HG03045 (cell line): Measurements from ENCODE around the gene RIPPLY2.
"Not testable (repeated sequence)": the region's sequence is repeated elsewhere in the genome, so short reads cannot be mapped to it uniquely, and the experiment has no call there.

Experiments used
- ATAC-seq: cut with Tn5 transposase; IDR thresholded peaks from one replicate; pipeline ENCODE4 v1.9.1; 2021; ENCODE audit warnings: mild to moderate bottlenecking, moderate library complexity; ENCODE audit not compliant: unreplicated experiment

RIPPLY2 gene

GRCh38 chr6:83853178-83854000, at the start of gene RIPPLY2:
Gene RIPPLY2 (plus strand): TSS chr6:83853360. CDS start chr6:83853417, 57 bp downstream.
- no peak for ATAC-seq

DNA sequence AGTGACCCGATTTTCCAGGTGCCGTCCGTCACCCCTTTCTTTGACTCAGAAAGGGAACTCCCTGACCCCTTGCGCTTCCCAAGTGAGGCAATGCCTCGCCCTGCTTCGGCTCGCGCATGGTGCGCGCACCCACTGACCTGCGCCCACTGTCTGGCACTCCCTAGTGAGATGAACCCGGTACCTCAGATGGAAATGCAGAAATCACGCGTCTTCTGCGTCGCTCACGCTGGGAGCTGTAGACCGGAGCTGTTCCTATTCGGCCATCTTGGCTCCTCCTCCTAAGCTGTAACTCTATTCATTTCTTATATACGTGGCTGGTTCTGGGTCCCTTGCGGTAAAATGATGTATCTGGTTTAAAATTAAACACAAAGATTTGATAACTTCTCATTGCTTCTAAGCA, 49.7 kb upstream of the RIPPLY2 start:
- not testable (repeated sequence) for ATAC-seq

DNA sequence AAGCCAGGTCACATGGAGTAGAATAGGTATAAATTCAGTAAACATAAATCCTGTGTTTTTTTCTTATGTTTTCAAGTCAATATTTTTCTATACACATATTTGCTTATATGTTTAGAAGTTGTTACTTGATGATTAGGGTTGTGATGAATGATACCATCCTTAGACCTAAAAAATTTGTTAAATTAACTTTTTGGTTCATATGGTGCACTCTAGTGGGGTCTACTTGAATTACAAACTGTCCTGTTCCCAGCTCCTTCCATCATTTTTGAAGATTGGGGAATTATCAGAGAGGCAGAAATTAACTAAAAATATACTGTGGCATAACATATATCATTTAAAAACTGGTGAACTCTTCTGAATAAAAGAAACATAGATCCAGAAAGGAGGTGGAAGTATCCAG, 48.3 kb upstream of the RIPPLY2 start:
- ATAC-seq, result no peak

GRCh38 chr6:83808005-83808404, 45.2 kb upstream of the RIPPLY2 start:
- ATAC-seq, result no peak

DNA sequence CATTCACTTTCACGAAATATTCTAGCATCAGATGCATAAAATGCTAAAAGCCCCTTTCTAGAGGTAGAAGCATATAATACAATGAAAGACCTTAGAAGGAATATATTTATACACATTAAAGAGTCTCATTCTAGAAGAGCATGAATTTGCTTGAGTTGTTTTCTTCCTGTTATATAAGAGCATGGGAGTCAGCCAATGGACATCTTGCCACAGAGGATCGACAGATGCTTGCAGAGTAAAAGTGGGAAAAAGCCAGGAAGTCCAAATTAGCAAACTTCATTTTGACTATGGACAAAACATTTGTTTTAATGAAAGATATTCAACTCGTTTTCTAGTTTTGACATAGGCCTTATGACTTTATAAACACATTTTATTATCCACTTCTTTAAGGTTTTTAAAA, 44.2 kb upstream of the RIPPLY2 start:
- no peak for ATAC-seq

GRCh38 chr6:83812595-83812994, 40.6 kb upstream of the RIPPLY2 start:
- ATAC-seq, result no peak

DNA sequence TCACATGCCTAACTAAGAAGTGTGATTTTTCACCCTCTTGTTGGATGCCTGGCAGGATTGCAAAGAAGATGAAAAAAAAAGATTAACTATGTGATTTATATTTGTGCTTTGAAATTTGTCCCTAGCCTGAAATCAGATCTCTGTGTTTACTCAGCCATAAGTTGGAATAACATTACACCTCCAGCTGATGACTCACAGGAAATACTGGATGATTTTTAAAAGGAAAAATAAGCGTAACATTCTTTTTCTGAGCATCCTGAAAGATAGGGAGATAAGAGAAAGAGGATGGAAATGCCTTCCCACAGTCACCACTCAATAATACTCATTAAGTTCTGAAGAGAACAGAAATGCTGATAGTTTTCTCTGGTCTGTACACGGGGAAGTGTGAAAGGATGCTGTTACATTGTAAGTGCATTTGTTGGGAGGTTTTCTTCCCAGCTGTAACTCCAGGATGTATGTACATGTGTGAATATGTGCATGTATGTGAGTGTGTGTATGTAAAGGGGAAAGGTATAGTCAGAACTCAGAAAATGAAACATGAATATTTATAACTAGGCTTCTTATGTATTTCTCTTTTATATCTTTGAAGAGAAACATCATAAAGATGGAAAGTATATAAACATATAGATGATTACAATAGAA, 37.4 kb upstream of the RIPPLY2 start:
- no peak for ATAC-seq

- ATAC-seq, result no peak
These were observed 30.5 kb upstream of the RIPPLY2 start for GRCh38 chr6:83822629-83823169.

DNA sequence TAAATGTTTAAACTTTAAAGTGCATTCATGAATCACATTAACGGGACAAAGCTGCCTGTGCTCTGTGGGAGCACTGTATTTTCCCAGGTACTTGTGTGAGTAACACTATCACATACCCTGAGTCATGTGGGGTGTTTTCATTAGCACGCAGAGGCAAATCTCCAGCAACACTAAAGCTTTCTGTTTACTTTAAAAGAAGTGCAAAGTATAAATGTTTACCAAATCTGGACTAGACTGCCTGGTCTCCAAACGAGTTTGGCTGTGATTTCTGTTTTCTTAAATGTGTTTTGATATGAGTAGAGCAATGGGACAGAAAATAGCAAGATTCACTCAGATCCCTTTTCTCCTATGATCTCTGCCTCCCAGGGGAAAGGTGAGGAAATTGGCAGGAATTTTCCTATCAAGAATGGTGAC, 28.8 kb upstream of the RIPPLY2 start:
- ATAC-seq, result no peak

GRCh38 chr6:83824831-83825230, 28.3 kb upstream of the RIPPLY2 start:
- ATAC-seq, result no peak

DNA sequence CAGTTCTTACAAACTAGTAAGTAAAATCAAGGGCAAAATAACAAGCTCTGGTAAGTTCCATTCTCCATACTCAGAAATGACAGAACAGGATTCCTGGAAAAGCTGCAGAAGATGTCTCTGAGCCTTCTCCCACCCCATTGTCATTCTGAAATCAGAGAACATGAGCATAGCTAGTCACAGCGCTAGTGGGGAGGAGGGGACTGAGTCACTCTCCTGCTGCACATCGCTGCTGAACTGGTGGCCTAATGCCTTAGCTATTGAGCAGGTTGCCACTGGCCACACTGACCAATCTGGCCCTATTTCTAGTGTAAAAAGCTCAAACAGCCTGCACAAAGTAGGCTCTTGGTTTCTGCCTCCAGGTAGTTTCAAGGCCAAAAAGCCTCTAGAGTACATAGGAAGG, 26.1 kb upstream of the RIPPLY2 start:
- no peak for ATAC-seq

DNA sequence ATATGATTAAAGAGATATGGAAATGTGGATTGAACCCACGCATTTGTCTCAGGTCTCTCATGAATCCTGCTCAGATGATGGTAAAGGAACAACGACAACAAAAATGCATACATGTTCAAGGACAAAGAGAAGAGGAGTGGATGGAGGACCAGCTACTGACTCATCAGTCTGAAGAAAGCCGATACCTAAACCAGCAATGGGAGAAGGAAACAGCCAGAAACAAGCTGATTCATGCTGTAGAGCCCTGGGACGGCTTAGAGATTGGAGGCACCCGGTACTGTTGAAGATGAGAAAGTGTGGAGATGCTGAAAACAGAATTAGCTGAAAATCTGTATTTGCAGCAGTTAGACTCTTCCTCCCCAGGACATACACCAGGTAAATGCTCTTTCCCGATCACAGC, 14.4 kb upstream of the RIPPLY2 start:
- no peak for ATAC-seq

GRCh38 chr6:83844170-83844569, 9.0 kb upstream of the RIPPLY2 start:
- no peak for ATAC-seq

GRCh38 chr6:83846291-83846690, 6.9 kb upstream of the RIPPLY2 start:
- no peak for ATAC-seq

DNA sequence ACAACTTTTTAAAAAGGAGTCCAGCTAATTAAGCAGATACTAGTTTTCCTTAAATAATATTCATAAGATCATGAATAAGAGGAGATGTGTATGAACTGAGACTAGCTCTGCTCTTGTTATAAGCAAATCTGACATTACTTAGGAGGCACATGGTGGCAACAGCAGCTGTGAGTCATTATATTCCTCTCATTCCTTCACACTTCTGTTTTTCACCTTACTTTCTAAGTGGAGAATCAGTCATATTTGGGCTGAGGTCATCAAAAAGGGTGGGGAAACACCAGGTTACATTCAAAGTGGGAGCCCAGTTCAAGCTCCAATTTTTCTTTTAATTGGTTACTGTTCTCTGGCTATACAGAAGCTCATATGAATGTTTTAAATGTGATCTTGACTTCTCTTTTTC, 6.0 kb upstream of the RIPPLY2 start:
- ATAC-seq, result peak; percentile 97

- ATAC-seq, result no peak
These were observed 4.0 kb upstream of the RIPPLY2 start for GRCh38 chr6:83849127-83849526.

- no peak for ATAC-seq
These were observed 3.5 kb upstream of the RIPPLY2 start for GRCh38 chr6:83849610-83850009.

DNA sequence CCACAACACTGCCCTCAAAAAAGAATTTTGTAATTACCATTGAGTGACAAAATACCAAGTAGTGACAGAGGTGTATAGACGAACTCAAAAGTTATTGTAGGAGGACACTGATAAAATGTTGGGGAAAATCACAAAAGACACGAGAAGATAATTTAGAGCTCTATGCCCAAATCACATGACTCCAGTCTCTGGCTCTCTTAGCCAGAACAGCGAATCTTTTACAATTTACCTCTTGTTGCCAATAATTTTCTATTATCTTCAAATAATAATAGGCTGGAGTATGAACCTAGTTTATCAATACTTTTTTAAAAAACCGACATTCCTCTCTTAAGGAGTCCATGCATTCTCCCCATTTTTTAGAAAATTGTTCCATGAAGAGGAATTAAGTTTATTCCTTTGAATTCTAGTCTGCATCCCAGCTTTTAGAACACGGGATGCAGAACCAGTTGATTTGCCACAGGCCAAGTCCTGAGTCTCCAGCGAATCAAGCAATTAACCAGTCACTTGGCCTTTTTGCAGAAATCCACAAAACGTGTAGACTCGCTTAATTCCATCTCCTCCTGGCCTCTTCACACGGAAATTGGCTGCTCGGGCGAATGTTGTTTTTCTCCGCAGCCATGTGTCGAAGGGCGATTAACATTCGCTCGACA, 507 bp upstream of the RIPPLY2 start:
- no peak for ATAC-seq

GRCh38 chr6:83854001-83854501, 891 bp downstream of the RIPPLY2 start:
- ATAC-seq, result no peak

DNA sequence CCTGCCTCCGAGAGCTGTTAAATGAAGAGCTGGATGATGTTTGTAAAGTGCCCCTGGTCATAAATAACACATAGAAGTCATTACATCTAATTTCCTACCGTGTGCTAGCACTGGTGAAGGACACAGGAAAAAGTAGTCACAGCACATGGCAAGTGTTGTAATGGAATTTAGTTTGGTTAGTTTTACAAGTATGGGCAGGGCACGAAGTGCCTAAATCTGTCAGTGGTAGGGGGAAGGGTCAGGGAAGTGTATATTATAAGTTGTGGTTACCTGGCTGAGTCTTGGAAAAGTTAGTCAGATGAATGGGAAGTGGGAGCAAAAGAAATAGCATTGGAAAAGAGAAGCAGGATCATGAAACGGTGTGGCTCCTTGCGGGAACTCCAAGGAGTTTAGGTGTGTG, 1.6 kb downstream of the RIPPLY2 start:
- no peak for ATAC-seq
